Stomach (tissue), 9 donors: ENCODE results near the gene GDF2. TPM values are rescaled to one million over a fixed set of nuclear protein-coding genes. Genes with fewer than 3 reads are reported as not detected.

Experiments used
- DNase-seq, 2 donors: peaks; one replicate each; pipeline versions ENCODE4 v3.0.0 to v3.0.0-alpha.2; 2013 to 2019
- H3K27ac ChIP-seq, 5 donors: fragments of 200-600 bp in 4 of 5; sonication (generic) in 4 of 5; one replicate each; pipeline ENCODE4 v1.5.1; 2013 to 2019; ENCODE audit warnings: mild to moderate bottlenecking in 1 of 5, moderate library complexity in 1 of 5
- H3K27me3 ChIP-seq, 3 donors: fragments of 200-600 bp; sonication (generic); one replicate each; pipeline ENCODE4 v1.5.1; 2017 to 2019; ENCODE audit warnings: mixed run types in 1 of 3
- H3K36me3 ChIP-seq, 4 donors: fragments of 200-600 bp; sonication (generic); 1 replicate in 3 of 4; 2 replicates in 1 of 4; pipeline ENCODE4 v1.5.1; 2016 to 2019
- H3K4me1 ChIP-seq, 4 donors: fragments of 200-600 bp; sonication (generic); one replicate each; pipeline ENCODE4 v1.5.1; 2016 to 2019
- H3K4me3 ChIP-seq, 4 donors: fragments of 200-600 bp; sonication (generic) in 3 of 4; one replicate each; pipeline ENCODE4 v1.5.1; 2016 to 2019; ENCODE audit warnings: mild to moderate bottlenecking in 1 of 4
- H3K9me3 ChIP-seq, 4 donors: fragments of 200-600 bp; sonication (generic); one replicate each; pipeline ENCODE4 v1.5.1; 2016 to 2019
- CTCF ChIP-seq, 7 experiments: fragments of 450-650 bp in 4 of 7; fragments of 200-600 bp in 3 of 7; sonication (generic) in 3 of 7; IDR thresholded peaks; one replicate each; pipeline ENCODE4 v1.5.1; 2016 to 2019; ENCODE audit warnings: antibody characterized with exemption in 7 of 7, control low read depth in 2 of 7, mild to moderate bottlenecking in 1 of 7
- EP300 ChIP-seq: sonication (generic); formaldehyde crosslinking; IDR thresholded peaks from one replicate; pipeline ENCODE4 v1.6.1; 2017; ENCODE audit warnings: antibody characterized with exemption
- POLR2A ChIP-seq, 4 donors: fragments of 450-650 bp; IDR thresholded peaks; one replicate each; pipeline ENCODE4 v1.6.1; 2016; ENCODE audit warnings: antibody characterized with exemption in 4 of 4, control low read depth in 2 of 4, mild to moderate bottlenecking in 1 of 4, moderate library complexity in 1 of 4
- POLR2AphosphoS5 ChIP-seq, 3 donors: sonication (generic); formaldehyde crosslinking; IDR thresholded peaks; one replicate each; pipeline ENCODE4 v1.6.1; 2016; ENCODE audit warnings: antibody characterized with exemption in 3 of 3
- WGBS, 5 donors: extraction: QIAGEN DNeasy Blood & Tissue Kit in 3 of 5; methylation state at CpG; one replicate each; pipeline versions ENCODE4 v1.1.5 to v1.1.7; 2013 to 2018; 5-methylcytosine and 5-hydroxymethylcytosine counted together
- intact Hi-C: fragments of 100-400 bp; cut with DNase I; formaldehyde crosslinking; loops from one replicate; pipeline ENCODE4 v1.15.1; 2023; ENCODE audit warnings: low total_unique reads
- polyA plus RNA-seq, 3 donors: library from polyadenylated mRNA; stranded (reverse); fragments of 200-250 nt; gene quantifications; one replicate each; pipeline ENCODE4 v1.2.3, GENCODE V29; 2013
- total RNA-seq, 5 donors: library from RNA; depleted of rRNA; stranded (reverse); fragments of >200 nt; gene quantifications; one replicate each; pipeline versions ENCODE4 v1.1.0 to v1.2.3, GENCODE V29; 2014 to 2016
- donor health status: healthy with polysubstance abuse.
- donor health status: Bipolar disorder and iron deficiency.
- donor health status: healthy.

The GDF2 gene
- total and polyA plus RNA-seq, 8 donors, result not detected

- no peak overlapping the region for H3K4me3 ChIP-seq
- H3K4me1 ChIP-seq, result no peaks in the 10 kb centered on the region
- no peak overlapping the region for H3K27ac ChIP-seq
- H3K27me3 ChIP-seq, result peaks cover 0 to 30% (median 11%) of the 10 kb centered on the region in 3 donors
- TF ChIP-seq POLR2AphosphoS5 (IDR thresholded peaks at IDR 0.05), result no peak
- no peak for TF ChIP-seq EP300
- no peak for TF ChIP-seq CTCF (IDR thresholded peaks at IDR 0.05)
- no peak for TF ChIP-seq POLR2A (IDR thresholded peaks at IDR 0.05)
- WGBS, 5 donors, result 82 to 91% (median 86%) methylated on average over 5 to 8 of the region's 8 CpGs
- no peaks in the 10 kb centered on the region for H3K36me3 ChIP-seq
- no peaks in the 10 kb centered on the region for H3K9me3 ChIP-seq
- no peak for DNase-seq
- intact Hi-C loops, result loop anchor here (5.0 kb wide), 1 partner anchor 292 kb away; no protein-coding TSS in a partner anchor
These were observed 2.5 kb upstream of the GDF2 start for GRCh38 chr10:47319784-47320183.

GRCh38 chr10:47320812-47321211 is 1.4 kb upstream of the GDF2 start:
- no peak overlapping the region for H3K27ac ChIP-seq
- no peaks in the 10 kb centered on the region for H3K4me1 ChIP-seq
- no peaks in the 10 kb centered on the region for H3K9me3 ChIP-seq
- DNase-seq, result no peak
- intact Hi-C loops, result no loop called here
- TF ChIP-seq CTCF (IDR thresholded peaks at IDR 0.05), result no peak
- no peak for TF ChIP-seq EP300
- TF ChIP-seq POLR2A (IDR thresholded peaks at IDR 0.05), result no peak
- TF ChIP-seq POLR2AphosphoS5 (IDR thresholded peaks at IDR 0.05), result no peak
- H3K4me3 ChIP-seq, result no peak overlapping the region
- H3K27me3 ChIP-seq, result peaks cover 0 to 37% (median 11%) of the 10 kb centered on the region in 3 donors
- WGBS, 5 donors, result 58 to 76% (median 73%) methylated on average over 6 of the region's 6 CpGs
- H3K36me3 ChIP-seq, result no peaks in the 10 kb centered on the region

- no peak overlapping the region for H3K27ac ChIP-seq
- peaks cover 0 to 37% (median 11%) of the 10 kb centered on the region in 3 donors for H3K27me3 ChIP-seq
- 75 to 90% (median 84%) methylated on average over 8 of the region's 8 CpGs for WGBS, 5 donors
- intact Hi-C loops, result no loop called here
- H3K4me3 ChIP-seq, result no peak overlapping the region
- H3K4me1 ChIP-seq, result no peaks in the 10 kb centered on the region
- H3K36me3 ChIP-seq, result no peaks in the 10 kb centered on the region
- DNase-seq, result no peak
- no peaks in the 10 kb centered on the region for H3K9me3 ChIP-seq
- TF ChIP-seq POLR2AphosphoS5 (IDR thresholded peaks at IDR 0.05) (no peak), EP300 (no peak), POLR2A (IDR thresholded peaks at IDR 0.05) (no peak), CTCF (IDR thresholded peaks at IDR 0.05) (no peak)
These were observed 596 bp upstream of the GDF2 start for GRCh38 chr10:47321521-47322195.

GRCh38 chr10:47323087-47323486 is 833 bp downstream of the GDF2 start:
- H3K9me3 ChIP-seq, result no peaks in the 10 kb centered on the region
- no peaks in the 10 kb centered on the region for H3K36me3 ChIP-seq
- intact Hi-C loops, result no loop called here
- no peak for DNase-seq
- WGBS, 5 donors, result 51 to 78% (median 69%) methylated on average over 1 of the region's 1 CpG
- H3K27ac ChIP-seq, result no peak overlapping the region
- peaks cover 0 to 37% (median 11%) of the 10 kb centered on the region in 3 donors for H3K27me3 ChIP-seq
- H3K4me1 ChIP-seq, result no peaks in the 10 kb centered on the region
- H3K4me3 ChIP-seq, result no peak overlapping the region
- no peak for TF ChIP-seq EP300
- TF ChIP-seq POLR2A (IDR thresholded peaks at IDR 0.05), result no peak
- no peak for TF ChIP-seq CTCF (IDR thresholded peaks at IDR 0.05)
- no peak for TF ChIP-seq POLR2AphosphoS5 (IDR thresholded peaks at IDR 0.05)
